Fibroblast of pulmonary artery (primary cell): Measurements from ENCODE around the gene CARD11.

Experiments used
- DNase-seq: peaks from one replicate; pipeline ENCODE4 v3.0.0-alpha.2; 2010; ENCODE audit warnings: low read depth
- H3K4me3 ChIP-seq: replicated peaks from 2 replicates; pipeline ENCODE4 v1.5.1; 2011; ENCODE audit warnings: low read depth, mild to moderate bottlenecking, control low read depth, low read length, moderate library complexity
- CTCF ChIP-seq: IDR thresholded peaks from 2 replicates; pipeline ENCODE4 v1.5.1; 2011; ENCODE audit warnings: mild to moderate bottlenecking, control low read depth, low read length, inconsistent platforms; ENCODE audit errors: missing control alignments

The CARD11 gene

DNA sequence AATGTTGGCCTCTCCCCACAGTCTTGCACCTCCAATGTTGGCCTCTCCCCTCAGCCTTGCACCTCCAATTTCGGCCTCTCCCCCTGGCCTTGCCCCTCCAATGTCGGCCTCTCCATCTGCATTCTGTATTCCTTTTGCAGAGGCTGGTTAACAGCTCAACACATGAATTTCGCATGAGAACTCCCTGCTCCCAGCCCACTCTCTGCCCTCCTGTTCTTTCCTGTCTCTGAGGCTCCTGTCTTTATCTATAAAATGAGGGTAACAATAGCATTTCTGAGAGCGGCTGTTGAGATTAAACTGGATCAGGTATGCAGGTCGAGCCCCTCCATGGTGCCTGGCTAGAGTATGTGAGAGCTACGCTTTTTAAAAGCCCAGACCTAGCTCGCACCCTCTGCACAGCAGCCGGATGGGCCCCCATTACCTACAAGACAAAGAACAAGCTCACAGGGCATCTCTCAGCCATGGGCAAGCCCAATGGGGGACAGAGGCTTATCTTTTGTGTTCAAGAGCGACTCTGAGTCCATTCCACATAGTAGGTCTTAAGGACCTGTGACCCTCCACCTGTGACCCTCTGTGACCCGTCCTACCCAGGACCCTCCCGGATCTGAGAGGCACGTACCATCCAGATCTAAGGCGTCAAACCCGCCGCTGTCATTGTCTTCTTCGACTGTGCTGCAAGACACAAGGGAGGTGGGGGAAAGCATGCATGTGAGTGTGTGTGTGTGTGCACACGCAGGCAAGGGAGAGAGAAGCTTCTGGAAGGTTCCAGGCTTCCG is 117.4 kb downstream of the CARD11 start:
- no peak for TF ChIP-seq CTCF
- no peak for DNase-seq

GRCh38 chr7:2924866-2925840 is 118.5 kb downstream of the CARD11 start:
- DNase-seq = peak; percentile 27
- no peak overlapping the region for H3K4me3 ChIP-seq
- no peak for TF ChIP-seq CTCF

More for the DNA sequence above, 117.4 kb downstream of the CARD11 start:
- no peak overlapping the region for H3K4me3 ChIP-seq

DNA sequence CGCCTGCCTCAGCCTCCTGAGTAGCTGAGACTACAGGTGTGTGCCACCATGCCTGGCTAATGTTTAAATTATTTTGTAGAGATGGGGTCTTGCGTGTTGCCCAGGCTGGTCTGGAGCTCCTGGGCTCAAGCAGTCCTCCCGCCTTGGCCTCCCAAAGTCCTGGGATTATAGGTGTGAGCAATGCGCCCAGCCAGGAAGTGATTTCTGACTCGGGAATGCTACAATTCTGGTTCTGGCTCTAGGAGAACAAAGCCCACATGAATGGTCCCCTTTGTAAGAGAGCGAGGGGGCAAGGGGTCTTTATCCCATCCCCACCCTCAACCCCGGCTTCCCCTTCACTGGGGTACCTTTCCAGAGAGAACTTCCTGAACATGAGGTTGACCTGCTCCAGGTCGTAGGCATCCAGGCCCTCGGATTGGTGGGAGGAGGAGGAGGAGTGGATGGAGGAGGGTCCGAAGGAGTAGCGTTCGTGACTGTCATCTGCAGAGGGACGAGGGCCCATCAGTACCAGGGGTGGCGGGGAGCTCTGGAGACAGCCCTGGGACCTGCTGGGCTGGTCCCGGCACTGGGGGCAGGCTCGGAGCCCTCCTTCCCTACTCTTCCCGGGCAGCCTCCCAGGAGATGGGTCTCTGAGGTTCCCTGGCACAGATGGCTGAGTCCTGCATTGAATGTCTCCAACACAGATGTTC is 119.6 kb downstream of the CARD11 start:
- no peak overlapping the region for H3K4me3 ChIP-seq
- no peak for TF ChIP-seq CTCF
- DNase-seq = no peak

DNA sequence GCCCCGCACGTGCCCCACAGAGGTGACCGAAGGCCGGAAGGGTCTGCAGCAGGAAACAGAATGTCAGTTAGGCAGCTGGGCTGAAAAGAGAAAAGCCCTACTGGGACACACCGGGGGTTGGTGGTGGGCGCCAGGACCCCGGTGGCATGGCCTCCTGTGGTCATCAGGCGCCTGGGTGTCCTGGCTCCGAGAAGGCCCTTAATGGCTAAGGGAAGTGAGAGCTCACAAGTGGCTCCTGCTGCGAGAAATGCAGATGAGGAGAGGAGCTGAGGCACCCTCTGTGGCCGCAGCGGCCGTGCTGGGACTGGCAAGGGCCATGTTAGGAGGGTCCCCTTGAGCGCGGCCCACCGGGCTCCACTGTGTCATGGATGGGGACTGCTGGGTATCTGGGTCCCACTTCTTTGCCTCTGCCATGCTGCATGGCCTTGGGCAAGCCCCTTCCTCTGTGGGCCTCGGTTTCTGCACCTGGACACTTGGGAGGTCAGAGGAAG is 120.3 kb downstream of the CARD11 start:
- DNase-seq = no peak
- no peak overlapping the region for H3K4me3 ChIP-seq
- no peak for TF ChIP-seq CTCF

- DNase-seq = no peak
- TF ChIP-seq CTCF = no peak
- H3K4me3 ChIP-seq = no peak overlapping the region
Measured at GRCh38 chr7:2922866-2923265, 120.8 kb downstream of the CARD11 start.

DNA sequence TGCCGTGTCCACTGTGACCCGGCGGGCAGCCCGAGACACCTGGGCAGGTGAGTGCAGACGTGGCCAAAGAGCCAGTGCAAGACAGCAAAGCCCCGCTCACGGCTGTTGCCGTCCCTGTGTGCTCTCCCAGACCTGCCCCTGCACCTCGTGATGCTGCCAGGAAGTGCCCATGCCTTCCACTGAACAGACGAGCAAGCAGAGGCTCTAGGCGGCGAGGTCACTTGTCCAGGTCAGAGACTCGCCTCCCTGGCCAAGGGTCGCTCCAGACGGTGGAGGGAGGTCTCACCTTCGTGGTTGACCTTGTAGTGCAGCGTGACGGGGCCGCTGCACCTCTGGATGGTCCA is 121.3 kb downstream of the CARD11 start:
- no peak for DNase-seq
- TF ChIP-seq CTCF = no peak
- no peak overlapping the region for H3K4me3 ChIP-seq
